Stimulated activated CD4-positive, alpha-beta T cell treated with anti-CD3 and anti-CD28 coated beads, Interleukin-4, amount 100 ng/mL, for 1 hour (primary cell): ENCODE data around the gene AEN.
A peak's percentile ranks its signal among the peaks of the same experiment; 100 is the strongest.

Experiments used
- DNase-seq: peaks from one replicate; pipeline ENCODE4 v3.0.0-alpha.2; 2020

The AEN gene

GRCh38 chr15:88613074-88613944, 7.8 kb upstream of the AEN start:
- DNase-seq, result no peak

- DNase-seq, result no peak
Measured at GRCh38 chr15:88615303-88616107, 5.6 kb upstream of the AEN start.

GRCh38 chr15:88616240-88616639, 4.9 kb upstream of the AEN start:
- DNase-seq, result no peak

GRCh38 chr15:88617031-88617722, 4.0 kb upstream of the AEN start:
- no peak for DNase-seq

- no peak for DNase-seq
Measured at GRCh38 chr15:88617790-88618189, 3.4 kb upstream of the AEN start.

- no peak for DNase-seq
Measured at GRCh38 chr15:88618686-88619085, 2.5 kb upstream of the AEN start.

- DNase-seq, result no peak
Measured at GRCh38 chr15:88619796-88620195, 1.3 kb upstream of the AEN start.

GRCh38 chr15:88621789-88622604, 857 bp downstream of the AEN start:
- peak; percentile 33 for DNase-seq

- no peak for DNase-seq
Measured at GRCh38 chr15:88622605-88622975, 1.4 kb downstream of the AEN start.

GRCh38 chr15:88623061-88623460, 1.9 kb downstream of the AEN start:
- DNase-seq, result peak; percentile 52

- no peak for DNase-seq
Measured at GRCh38 chr15:88623632-88624031, 2.5 kb downstream of the AEN start.

- no peak for DNase-seq
Measured at GRCh38 chr15:88624156-88624970, 3.2 kb downstream of the AEN start.

GRCh38 chr15:88624971-88625490, 3.9 kb downstream of the AEN start:
- no peak for DNase-seq

GRCh38 chr15:88625943-88626741, 5.0 kb downstream of the AEN start:
- DNase-seq, result no peak

GRCh38 chr15:88627463-88627862, 6.3 kb downstream of the AEN start:
- DNase-seq, result peak; percentile 46

- DNase-seq, result no peak
Measured at GRCh38 chr15:88628018-88628654, 7.0 kb downstream of the AEN start.

- DNase-seq, result no peak
Measured at GRCh38 chr15:88629071-88629470, 7.9 kb downstream of the AEN start.

- no peak for DNase-seq
Measured at GRCh38 chr15:88630141-88630721, 9.1 kb downstream of the AEN start.

- no peak for DNase-seq
Measured at GRCh38 chr15:88630798-88631463, 9.8 kb downstream of the AEN start.
